GM13977 (cell line): ENCODE measurements around the gene DNAH1.

ENCODE experiments used
- DNase-seq: peaks from one replicate; pipeline ENCODE4 v3.0.0; 2012; ENCODE audit warnings: low spot score
- CTCF ChIP-seq: IDR thresholded peaks from 2 replicates; pipeline ENCODE4 v1.5.1; 2012; ENCODE audit warnings: mild to moderate bottlenecking, control low read depth; ENCODE audit not compliant: insufficient read depth; ENCODE audit errors: extremely low read depth, missing control alignments
- in situ Hi-C: fragments of 300-500 bp; cut with MboI; formaldehyde crosslinking; loops from one replicate; pipeline ENCODE4 v1.12.0; 2022; ENCODE audit warnings: low sequenced_read_pairs, low pct_unique_long_range_greater_than_20kb, mixed read lengths, inconsistent platforms; ENCODE audit not compliant: unreplicated experiment

The DNAH1 gene

GRCh38 chr3:52408466-52408865 is 92.3 kb downstream of the DNAH1 start:
- in situ Hi-C loops, result no loop called here
- TF ChIP-seq CTCF, result no peak
- DNase-seq, result no peak

- DNase-seq, result no peak
- in situ Hi-C loops, result no loop called here
- TF ChIP-seq CTCF, result no peak
Observed at GRCh38 chr3:52415800-52416199, 99.7 kb downstream of the DNAH1 start.

GRCh38 chr3:52420388-52420787 is 104.3 kb downstream of the DNAH1 start:
- no peak for DNase-seq
- TF ChIP-seq CTCF, result no peak
- in situ Hi-C loops, result no loop called here

GRCh38 chr3:52422669-52423068 is 106.5 kb downstream of the DNAH1 start:
- in situ Hi-C loops, result no loop called here
- TF ChIP-seq CTCF, result no peak
- no peak for DNase-seq

GRCh38 chr3:52423173-52423572 is 107.1 kb downstream of the DNAH1 start:
- in situ Hi-C loops, result no loop called here
- DNase-seq, result no peak
- TF ChIP-seq CTCF, result no peak

GRCh38 chr3:52428151-52429005 is 112.3 kb downstream of the DNAH1 start:
- peak; percentile 58 for DNase-seq
- in situ Hi-C loops, result no loop called here

More at GRCh38 chr3:52428151-52429005, 112.3 kb downstream of the DNAH1 start:
- peak; percentile 77 for TF ChIP-seq CTCF
